PC-9 (cell line): Measurements from ENCODE around the gene FOXN4. TPM values are rescaled to one million over a fixed set of nuclear protein-coding genes. Genes with fewer than 3 reads are reported as not detected.

Experiments
- BruUV-seq: library from RNA; stranded (reverse); fragments of 400-500 nt; replicated peaks from 2 replicates; lab custom pipeline; 2021; lab: Mats Ljungman, UMichigan
- CTCF ChIA-PET: fragments of 300-600 bp; sonication (Branson Sonifier 250); formaldehyde crosslinking; loops from one replicate; lab custom pipeline; 2022; ENCODE audit warnings: antibody characterized with exemption; lab: Charles Lee
- POLR2A ChIA-PET: fragments of 300-600 bp; sonication (Branson Sonifier 250); formaldehyde crosslinking; loops from one replicate; lab custom pipeline; 2022; ENCODE audit warnings: antibody characterized with exemption; ENCODE audit not compliant: unreplicated experiment; lab: Charles Lee
- DNase-seq, 2 experiments: peaks; one replicate each; pipeline versions ENCODE4 v3.0.0 to v3.0.0-alpha.2; 2015 to 2022; ENCODE audit warnings: mixed read lengths in 1 of 2
- H2AFZ ChIP-seq: fragments of 200-600 bp; sonication (generic); 2 replicates; pipeline ENCODE4 v1.8.1; 2017; ENCODE audit warnings: antibody characterized with exemption
- H3F3A ChIP-seq: fragments of 200-600 bp; sonication (generic); 2 replicates; pipeline ENCODE4 v1.8.1; 2017; ENCODE audit warnings: antibody characterized with exemption, mild to moderate bottlenecking, low read depth; ENCODE audit not compliant: insufficient read depth
- H3K27ac ChIP-seq: fragments of 200-600 bp; sonication (generic); 2 replicates; pipeline ENCODE4 v1.6.1; 2016; ENCODE audit warnings: mixed run types
- H3K27me3 ChIP-seq: fragments of 200-600 bp; sonication (generic); 2 replicates; pipeline ENCODE4 v1.6.1; 2016; ENCODE audit warnings: low read depth, mixed run types; ENCODE audit not compliant: insufficient read depth
- H3K36me3 ChIP-seq: fragments of 200-600 bp; sonication (generic); 2 replicates; pipeline ENCODE4 v1.6.1; 2016; ENCODE audit warnings: low read depth, mixed run types
- H3K4me1 ChIP-seq: fragments of 200-600 bp; sonication (generic); replicated peaks from 2 replicates; pipeline ENCODE4 v1.6.1; 2016; ENCODE audit warnings: mixed run types; ENCODE audit not compliant: insufficient read depth
- H3K4me2 ChIP-seq: fragments of 200-600 bp; sonication (generic); 2 replicates; pipeline ENCODE4 v1.6.1; 2017; ENCODE audit warnings: mixed run types
- H3K4me3 ChIP-seq: fragments of 200-600 bp; sonication (generic); 2 replicates; pipeline ENCODE4 v1.6.1; 2016; ENCODE audit warnings: mixed run types
- H3K79me2 ChIP-seq: fragments of 200-600 bp; sonication (generic); 2 replicates; pipeline ENCODE4 v1.6.1; 2017; ENCODE audit warnings: low read depth, mixed run types
- H3K9me2 ChIP-seq: fragments of 200-600 bp; sonication (generic); 2 replicates; pipeline ENCODE4 v1.8.1; 2017; ENCODE audit warnings: mild to moderate bottlenecking; ENCODE audit not compliant: insufficient read depth
- H3K9me3 ChIP-seq: fragments of 200-600 bp; sonication (generic); 2 replicates; pipeline ENCODE4 v1.8.1; 2016; ENCODE audit warnings: low read depth; ENCODE audit not compliant: insufficient read depth
- H4K20me1 ChIP-seq: fragments of 200-600 bp; sonication (generic); 2 replicates; pipeline ENCODE4 v1.8.1; 2017; ENCODE audit not compliant: insufficient read depth
- CTCF ChIP-seq: fragments of 200-600 bp; sonication (generic); conservative IDR thresholded peaks from 2 replicates; pipeline ENCODE4 v1.6.1; 2017; ENCODE audit warnings: mixed run types, antibody characterized with exemption, mild to moderate bottlenecking, moderate library complexity
- EZH2 ChIP-seq: fragments of 200-600 bp; sonication (generic); IDR thresholded peaks from 2 replicates; pipeline ENCODE4 v1.8.0; 2017; ENCODE audit warnings: antibody characterized with exemption, low read depth
- intact Hi-C: fragments of 100-400 bp; cut with micrococcal nuclease; formaldehyde crosslinking; loops from one replicate; pipeline ENCODE4 v1.10.0; 2022; ENCODE audit not compliant: unreplicated experiment
- total RNA-seq: library from RNA; stranded (reverse); gene quantifications from 2 replicates; pipeline ENCODE4 v1.2.3, GENCODE V29; 2021

Gene FOXN4
- total RNA-seq, 1 experiment from 2014 or later = not detected

GRCh38 chr12:109304485-109304884 lies 4.6 kb downstream of the FOXN4 start:
- Histone ChIP-seq H3K36me3 (no peaks in the 10 kb centered on the region), H3K4me1 (peaks cover 5% of the 10 kb centered on the region; the same call in 1 of the 2 replicates), H3K4me3 (no peak overlapping the region), H3K9me2 (no peaks in the 10 kb centered on the region), H4K20me1 (no peaks in the 10 kb centered on the region; the same call in 1 of the 2 replicates), H3F3A (peaks cover 12% of the 10 kb centered on the region), H3K9me3 (no peaks in the 10 kb centered on the region), H3K79me2 (no peaks in the 10 kb centered on the region), H2AFZ (no peak overlapping the region), H3K27ac (no peak overlapping the region), H3K27me3 (peaks cover 27% of the 10 kb centered on the region), H3K4me2 (no peak overlapping the region)
- ChIA-PET CTCF (interaction anchor here (0.6 kb wide), 1 partner anchor 277 kb away, joined by 3 read pairs; no protein-coding TSS in a partner anchor), POLR2A (no interaction called here)
- BruUV-seq = no TSS peak
- TF ChIP-seq EZH2 (no peak), CTCF (no peak)
- DNase-seq = no peak
- intact Hi-C loops = no loop called here

GRCh38 chr12:109302770-109303169 lies 6.3 kb downstream of the FOXN4 start:
- DNase-seq = peak in 1 of 2 experiments; percentile 37
- Histone ChIP-seq H2AFZ (no peak overlapping the region), H4K20me1 (no peaks in the 10 kb centered on the region), H3F3A (peaks cover 12% of the 10 kb centered on the region), H3K27me3 (peaks cover 14% of the 10 kb centered on the region), H3K27ac (no peak overlapping the region), H3K9me2 (no peaks in the 10 kb centered on the region), H3K4me1 (peaks cover 5% of the 10 kb centered on the region; the same call in 1 of the 2 replicates), H3K9me3 (no peaks in the 10 kb centered on the region), H3K4me3 (no peak overlapping the region), H3K36me3 (no peaks in the 10 kb centered on the region), H3K4me2 (peak overlapping the region; percentile 13; the same call in 1 of the 2 replicates), H3K79me2 (no peaks in the 10 kb centered on the region)
- CTCF ChIA-PET = no interaction called here
- TF ChIP-seq EZH2 (no peak), CTCF (no peak)
- BruUV-seq = no TSS peak
- intact Hi-C loops = no loop called here
- POLR2A ChIA-PET = no interaction called here

- Histone ChIP-seq H4K20me1 (no peaks in the 10 kb centered on the region), H3F3A (peaks cover 12% of the 10 kb centered on the region), H3K27ac (no peak overlapping the region), H3K79me2 (no peaks in the 10 kb centered on the region), H3K9me3 (no peaks in the 10 kb centered on the region), H3K27me3 (peaks cover 10% of the 10 kb centered on the region), H3K4me1 (peaks cover 5% of the 10 kb centered on the region; the same call in 1 of the 2 replicates), H3K36me3 (no peaks in the 10 kb centered on the region), H3K4me2 (peak overlapping the region; percentile 13; the same call in 1 of the 2 replicates), H3K9me2 (no peaks in the 10 kb centered on the region), H3K4me3 (no peak overlapping the region), H2AFZ (no peak overlapping the region)
- TF ChIP-seq EZH2 (no peak), CTCF (peak; percentile 56; the same call in 1 of the 2 replicates)
- POLR2A ChIA-PET = no interaction called here
- DNase-seq = no peak
- CTCF ChIA-PET = no interaction called here
- intact Hi-C loops = no loop called here
- no TSS peak for BruUV-seq
Observed at GRCh38 chr12:109302358-109302757, 6.7 kb downstream of the FOXN4 start.
